IMR-90 (cell line): ENCODE results near the gene KCNQ1. TPM values are rescaled to one million over a fixed set of nuclear protein-coding genes. Genes with fewer than 3 reads are reported as not detected.

Experiments used
- ATAC-seq: fragments of 200-7000 bp; cut with Tn5 transposase; 2 replicates; pipeline ENCODE4 v1.9.1; 2020; ENCODE audit warnings: low read depth, mild to moderate bottlenecking, moderate library complexity
- BruUV-seq: library from RNA; stranded (reverse); fragments of 400-500 nt; replicated peaks from 2 replicates; lab custom pipeline; 2021; lab: Mats Ljungman, UMichigan
- CTCF ChIA-PET: fragments of 300-600 bp; formaldehyde crosslinking; extraction: SDS; loops from one replicate; lab custom pipeline; 2021; ENCODE audit warnings: antibody characterized with exemption; lab: Yijun Ruan, JAX
- POLR2A ChIA-PET: fragments of 300-600 bp; sonication (Branson Sonifier 250); formaldehyde crosslinking; loops from one replicate; lab custom pipeline; 2022; ENCODE audit warnings: antibody characterized with exemption; ENCODE audit not compliant: unreplicated experiment; lab: Charles Lee
- DNase-seq: peaks from one replicate; pipeline ENCODE4 v3.0.0; 2013
- H2AFZ ChIP-seq: replicated peaks from 2 replicates; pipeline ENCODE3; 2013; ENCODE audit warnings: low read length, mild to moderate bottlenecking; ENCODE audit not compliant: poor library complexity
- H2AK5ac ChIP-seq: 2 replicates; pipeline ENCODE4 v1.6.1; 2013; ENCODE audit warnings: low read depth, low read length, inconsistent platforms
- H2AK9ac ChIP-seq: replicated peaks from 2 replicates; pipeline ENCODE3; 2013; ENCODE audit warnings: mild to moderate bottlenecking, low read depth, low read length, moderate library complexity; ENCODE audit not compliant: poor library complexity
- H2BK120ac ChIP-seq: 2 replicates; pipeline ENCODE4 v1.6.1; 2013; ENCODE audit warnings: low read depth, low read length, inconsistent platforms
- H2BK15ac ChIP-seq: 3 replicates; pipeline ENCODE4 v1.6.1; 2013; ENCODE audit warnings: low read depth, low read length, inconsistent platforms
- H2BK20ac ChIP-seq: 2 replicates; pipeline ENCODE4 v1.6.1; 2013; ENCODE audit warnings: low read depth, mild to moderate bottlenecking, inconsistent platforms, low read length, moderate library complexity
- H2BK5ac ChIP-seq: 2 replicates; pipeline ENCODE4 v1.6.1; 2013; ENCODE audit warnings: mild to moderate bottlenecking, low read depth, low read length, inconsistent platforms; ENCODE audit not compliant: poor library complexity, severe bottlenecking
- H3K14ac ChIP-seq: replicated peaks from 2 replicates; pipeline ENCODE4 v1.6.1; 2013; ENCODE audit warnings: low read depth, low read length, inconsistent platforms
- H3K18ac ChIP-seq: 2 replicates; pipeline ENCODE4 v1.6.1; 2013; ENCODE audit warnings: low read depth, low read length, control low read depth
- H3K23ac ChIP-seq: 2 replicates; pipeline ENCODE4 v1.6.1; 2013; ENCODE audit warnings: low read depth, low read length, inconsistent platforms
- H3K27ac ChIP-seq: 2 replicates; pipeline ENCODE4 v1.5.1; 2013; ENCODE audit warnings: mild to moderate bottlenecking, control low read depth, low read length; ENCODE audit not compliant: insufficient read depth
- H3K27me3 ChIP-seq: 2 replicates; pipeline ENCODE4 v1.6.1; 2013; ENCODE audit warnings: low read length; ENCODE audit not compliant: control insufficient read depth, insufficient read depth
- H3K36me3 ChIP-seq: 2 replicates; pipeline ENCODE4 v1.6.1; 2013; ENCODE audit warnings: low read length, mixed read lengths; ENCODE audit not compliant: control insufficient read depth, insufficient read depth
- H3K4ac ChIP-seq: 2 replicates; pipeline ENCODE4 v1.6.1; 2013; ENCODE audit warnings: low read depth, low read length, inconsistent platforms
- H3K4me1 ChIP-seq: 2 replicates; pipeline ENCODE4 v1.6.1; 2013; ENCODE audit warnings: low read length, mixed read lengths; ENCODE audit not compliant: control insufficient read depth, insufficient read depth
- H3K4me2 ChIP-seq: 2 replicates; pipeline ENCODE4 v1.6.1; 2013; ENCODE audit warnings: low read depth, mild to moderate bottlenecking, control low read depth, low read length, moderate library complexity
- H3K4me3 ChIP-seq: 2 replicates; pipeline ENCODE4 v1.5.1; 2013; ENCODE audit warnings: low read depth, mild to moderate bottlenecking, control low read depth, low read length, moderate library complexity; ENCODE audit not compliant: insufficient read depth
- H3K56ac ChIP-seq: 2 replicates; pipeline ENCODE4 v1.6.1; 2013; ENCODE audit warnings: low read length, inconsistent platforms; ENCODE audit not compliant: insufficient read depth; ENCODE audit errors: extremely low read depth
- H3K79me1 ChIP-seq, 2 experiments: 2 replicates each; pipeline ENCODE4 v1.6.1; 2013; ENCODE audit warnings: low read length in 2 of 2, inconsistent platforms in 1 of 2, low read depth in 1 of 2
- H3K9ac ChIP-seq: 2 replicates; pipeline ENCODE4 v1.6.1; 2013; ENCODE audit warnings: low read depth, low read length, control low read depth
- H3K9me1 ChIP-seq: 2 replicates; pipeline ENCODE4 v1.6.1; 2013; ENCODE audit warnings: low read length, inconsistent platforms; ENCODE audit not compliant: insufficient read depth
- H3K9me3 ChIP-seq: 2 replicates; pipeline ENCODE4 v1.6.1; 2013; ENCODE audit warnings: low read length; ENCODE audit not compliant: control insufficient read depth, insufficient read depth
- H4K20me1 ChIP-seq: 2 replicates; pipeline ENCODE4 v1.6.1; 2013; ENCODE audit warnings: low read length, inconsistent platforms; ENCODE audit not compliant: insufficient read depth
- H4K5ac ChIP-seq: 2 replicates; pipeline ENCODE4 v1.6.1; 2013; ENCODE audit warnings: mild to moderate bottlenecking, low read depth, low read length, control low read depth
- H4K8ac ChIP-seq, 2 experiments: 2 replicates each; pipeline ENCODE4 v1.6.1; 2013; ENCODE audit warnings: low read depth in 2 of 2, low read length in 2 of 2, control low read depth in 1 of 2, inconsistent platforms in 1 of 2
- H4K91ac ChIP-seq: 2 replicates; pipeline ENCODE4 v1.6.1; 2013; ENCODE audit warnings: low read depth, low read length, inconsistent platforms; ENCODE audit not compliant: insufficient read depth
- CEBPB ChIP-seq: IDR thresholded peaks from 2 replicates; pipeline ENCODE4 v1.6.1; 2012; ENCODE audit warnings: low read depth, low read length, improper control_type of control experiment
- CHD1 ChIP-seq: IDR thresholded peaks from 2 replicates; pipeline ENCODE4 v1.6.1; 2012; ENCODE audit warnings: low read depth, low read length, improper control_type of control experiment
- FOS ChIP-seq: fragments of 150-350 bp; IDR thresholded peaks from 2 replicates; pipeline ENCODE4 v1.6.1; 2016; ENCODE audit warnings: low read depth, low read length
- MAFK ChIP-seq: IDR thresholded peaks from 2 replicates; pipeline ENCODE4 v1.6.1; 2012; ENCODE audit warnings: low read depth, low read length, improper control_type of control experiment
- MAZ ChIP-seq: IDR thresholded peaks from 2 replicates; pipeline ENCODE4 v1.6.1; 2012; ENCODE audit warnings: low read depth, mild to moderate bottlenecking, low read length, improper control_type of control experiment, moderate library complexity, borderline replicate concordance
- MXI1 ChIP-seq: IDR thresholded peaks from 2 replicates; pipeline ENCODE4 v1.6.1; 2012; ENCODE audit warnings: low read depth, mild to moderate bottlenecking, low read length, moderate library complexity, borderline replicate concordance
- POLR2A ChIP-seq: IDR thresholded peaks from 2 replicates; pipeline ENCODE4 v1.6.1; 2012; ENCODE audit warnings: mild to moderate bottlenecking, low read depth, low read length
- RCOR1 ChIP-seq: IDR thresholded peaks from 2 replicates; pipeline ENCODE4 v1.6.1; 2012; ENCODE audit warnings: mild to moderate bottlenecking, low read length, improper control_type of control experiment; ENCODE audit not compliant: insufficient replicate concordance
- RFX5 ChIP-seq: IDR thresholded peaks from 2 replicates; pipeline ENCODE4 v1.8.0; 2012; ENCODE audit warnings: low read depth, mild to moderate bottlenecking, low read length, moderate library complexity
- WGBS, 2 experiments: methylation state at CpG; one replicate each; pipeline versions ENCODE4 v1.1.5 to v1.1.7; 2013; ENCODE audit warnings: missing lambda C conversion rate in 2 of 2; ENCODE audit not compliant: insufficient read length in 1 of 2; ENCODE audit errors: extremely low coverage in 2 of 2; 5-methylcytosine and 5-hydroxymethylcytosine counted together
- dilution Hi-C: fragments of 300-500 bp; cut with HindIII; formaldehyde crosslinking; loops from one replicate; pipeline ENCODE4 v1.14.3; 2018; ENCODE audit warnings: low sequenced_read_pairs; ENCODE audit not compliant: unreplicated experiment
- in situ Hi-C: fragments of 300-500 bp; cut with MboI; formaldehyde crosslinking; loops from 3 replicates; pipeline ENCODE4 v1.14.3; 2019; ENCODE audit warnings: low sequenced_read_pairs, inconsistent platforms, mixed read lengths
- intact Hi-C: fragments of 100-400 bp; cut with micrococcal nuclease; formaldehyde crosslinking; loops from 2 replicates; pipeline ENCODE4 v1.10.0; 2022
- polyA plus RNA-seq, 3 experiments: library from polyadenylated mRNA; depleted of rRNA; stranded (reverse); fragments of >200 nt; gene quantifications; 2 replicates each; pipeline ENCODE4 v1.2.3, GENCODE V29; 2012; ENCODE audit warnings: low replicate concordance in 1 of 3
- total RNA-seq: library from RNA; depleted of rRNA; stranded (reverse); fragments of >200 nt; gene quantifications from 2 replicates; pipeline ENCODE4 v1.2.3, GENCODE V29; 2012
- TF ChIP-seq, protein P1 (sequence below): conservative IDR thresholded peaks from 2 replicates; pipeline ENCODE4 v1.5.1; 2012; ENCODE audit warnings: mild to moderate bottlenecking, low read depth, low read length, improper control_type of control experiment
- TF ChIP-seq, protein P2 (sequence below): fragments of 150-350 bp; IDR thresholded peaks from 2 replicates; pipeline ENCODE4 v1.6.1; 2016; ENCODE audit warnings: low read depth, mild to moderate bottlenecking, low read length, moderate library complexity, borderline replicate concordance

Gene KCNQ1
- total and polyA plus RNA-seq, 2 of the 4 experiments (the other 2 are of a cell fraction): 0.07 TPM; not detected in 1

DNA sequence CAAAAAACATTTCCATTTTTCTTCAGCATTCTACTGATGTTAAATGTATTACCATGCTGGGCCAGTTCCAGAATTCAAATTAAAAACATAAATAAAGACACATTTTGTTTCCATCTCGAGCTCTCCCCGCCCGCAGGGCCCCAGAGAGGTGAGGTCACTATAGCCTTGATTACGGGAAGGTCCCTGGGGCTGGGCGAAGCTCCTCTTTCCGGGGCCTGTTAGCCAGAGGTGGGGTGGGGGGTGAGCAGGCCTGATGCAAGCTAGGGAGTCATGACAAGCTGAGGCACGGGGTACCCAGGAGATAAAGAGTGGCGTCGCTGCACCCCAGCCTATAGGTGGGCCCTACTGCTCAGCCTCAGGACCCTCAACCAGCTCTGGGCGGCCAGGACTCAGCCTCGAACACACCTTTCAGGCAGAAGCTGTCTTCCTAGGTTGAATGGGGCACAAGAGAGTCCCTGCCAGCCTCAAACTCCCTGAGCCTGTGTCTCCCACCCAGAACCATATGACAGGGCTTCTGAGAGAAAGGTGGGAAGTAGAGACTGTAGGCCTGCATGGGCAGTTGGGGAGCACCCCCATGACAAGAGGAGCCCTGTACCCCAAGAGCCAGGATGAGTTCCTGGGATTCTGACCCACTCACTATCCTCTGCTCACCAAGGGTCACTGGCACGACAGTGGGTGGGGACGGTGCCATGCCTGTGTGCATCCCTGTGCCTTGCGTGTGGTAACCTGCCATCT lies 220.2 kb downstream of the KCNQ1 start:
- no peak for ATAC-seq
- 95% methylated on average over 6 of the region's 14 CpGs; no CpG with 5 or more reads in 1 of the 2 experiments for WGBS, 2 experiments
- no peak overlapping the region for H3K4me3 ChIP-seq
- peaks cover 4% of the 10 kb centered on the region; the same call in 1 of the 2 replicates for H3K27me3 ChIP-seq
- H3K23ac ChIP-seq: no peak overlapping the region
- no peak overlapping the region for H3K9ac ChIP-seq
- H4K91ac ChIP-seq: no peak overlapping the region
- H3K4me1 ChIP-seq: no peaks in the 10 kb centered on the region
- no peak for TF ChIP-seq FOS
- no peak for TF ChIP-seq MAFK
- no peak for TF ChIP-seq CHD1
- TF ChIP-seq, protein P1, sequence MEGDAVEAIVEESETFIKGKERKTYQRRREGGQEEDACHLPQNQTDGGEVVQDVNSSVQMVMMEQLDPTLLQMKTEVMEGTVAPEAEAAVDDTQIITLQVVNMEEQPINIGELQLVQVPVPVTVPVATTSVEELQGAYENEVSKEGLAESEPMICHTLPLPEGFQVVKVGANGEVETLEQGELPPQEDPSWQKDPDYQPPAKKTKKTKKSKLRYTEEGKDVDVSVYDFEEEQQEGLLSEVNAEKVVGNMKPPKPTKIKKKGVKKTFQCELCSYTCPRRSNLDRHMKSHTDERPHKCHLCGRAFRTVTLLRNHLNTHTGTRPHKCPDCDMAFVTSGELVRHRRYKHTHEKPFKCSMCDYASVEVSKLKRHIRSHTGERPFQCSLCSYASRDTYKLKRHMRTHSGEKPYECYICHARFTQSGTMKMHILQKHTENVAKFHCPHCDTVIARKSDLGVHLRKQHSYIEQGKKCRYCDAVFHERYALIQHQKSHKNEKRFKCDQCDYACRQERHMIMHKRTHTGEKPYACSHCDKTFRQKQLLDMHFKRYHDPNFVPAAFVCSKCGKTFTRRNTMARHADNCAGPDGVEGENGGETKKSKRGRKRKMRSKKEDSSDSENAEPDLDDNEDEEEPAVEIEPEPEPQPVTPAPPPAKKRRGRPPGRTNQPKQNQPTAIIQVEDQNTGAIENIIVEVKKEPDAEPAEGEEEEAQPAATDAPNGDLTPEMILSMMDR: no peak
- no peak for TF ChIP-seq RCOR1
- no peak for TF ChIP-seq MAZ
- TF ChIP-seq CEBPB: no peak
- TF ChIP-seq, protein P2, sequence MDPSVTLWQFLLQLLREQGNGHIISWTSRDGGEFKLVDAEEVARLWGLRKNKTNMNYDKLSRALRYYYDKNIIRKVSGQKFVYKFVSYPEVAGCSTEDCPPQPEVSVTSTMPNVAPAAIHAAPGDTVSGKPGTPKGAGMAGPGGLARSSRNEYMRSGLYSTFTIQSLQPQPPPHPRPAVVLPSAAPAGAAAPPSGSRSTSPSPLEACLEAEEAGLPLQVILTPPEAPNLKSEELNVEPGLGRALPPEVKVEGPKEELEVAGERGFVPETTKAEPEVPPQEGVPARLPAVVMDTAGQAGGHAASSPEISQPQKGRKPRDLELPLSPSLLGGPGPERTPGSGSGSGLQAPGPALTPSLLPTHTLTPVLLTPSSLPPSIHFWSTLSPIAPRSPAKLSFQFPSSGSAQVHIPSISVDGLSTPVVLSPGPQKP: no peak
- no peak for TF ChIP-seq RFX5
- TF ChIP-seq MXI1: no peak
- TF ChIP-seq POLR2A: no peak
- no peak overlapping the region for H4K8ac ChIP-seq
- peaks cover 13% of the 10 kb centered on the region for H3K36me3 ChIP-seq
- no peak for DNase-seq
- H2AFZ ChIP-seq: no peak overlapping the region
- H4K20me1 ChIP-seq: peaks cover 37% of the 10 kb centered on the region
- H3K56ac ChIP-seq: no peak overlapping the region
- H2BK120ac ChIP-seq: no peak overlapping the region
- H3K4ac ChIP-seq: no peak overlapping the region
- dilution Hi-C loops (no loop called here), intact Hi-C loops (no loop called here), in situ Hi-C loops (no loop called here)
- no peak overlapping the region for H3K27ac ChIP-seq
- H2AK9ac ChIP-seq: peak overlapping the region; percentile 77
- no peak overlapping the region for H2BK20ac ChIP-seq
- H2BK5ac ChIP-seq: no peak overlapping the region
- H3K9me1 ChIP-seq: no peaks in the 10 kb centered on the region
- CTCF ChIA-PET: no interaction called here
- H3K9me3 ChIP-seq: peaks cover 30% of the 10 kb centered on the region
- no peak overlapping the region for H2AK5ac ChIP-seq
- H3K14ac ChIP-seq: no peak overlapping the region
- no peak overlapping the region for H3K4me2 ChIP-seq
- peaks cover 5 to 31% of the 10 kb centered on the region in 2 experiments; a peak in 1 of 4 replicates for H3K79me1 ChIP-seq
- no TSS peak for BruUV-seq
- H2BK15ac ChIP-seq: no peak overlapping the region
- H3K18ac ChIP-seq: no peak overlapping the region
- POLR2A ChIA-PET: no interaction called here
- H4K5ac ChIP-seq: no peak overlapping the region
